Suprapubic skin (tissue), 4 donors: ENCODE measurements around the gene RPLP2. TPM values are rescaled to one million over a fixed set of nuclear protein-coding genes. Genes with fewer than 3 reads are reported as not detected.

Source experiments
- DNase-seq, 2 donors: peaks; one replicate each; pipeline ENCODE4 v3.0.0-alpha.2; 2019; ENCODE audit warnings: low spot score in 2 of 2
- H3K27ac ChIP-seq: fragments of 200-600 bp; sonication (generic); one replicate; pipeline ENCODE4 v1.5.1; 2019
- H3K27me3 ChIP-seq: fragments of 200-600 bp; sonication (generic); one replicate; pipeline ENCODE4 v1.5.1; 2019
- H3K36me3 ChIP-seq: fragments of 200-600 bp; sonication (generic); one replicate; pipeline ENCODE4 v1.5.1; 2019
- H3K4me1 ChIP-seq: fragments of 200-600 bp; sonication (generic); one replicate; pipeline ENCODE4 v1.5.1; 2019
- H3K4me3 ChIP-seq: fragments of 200-600 bp; sonication (generic); one replicate; pipeline ENCODE4 v1.5.1; 2019; ENCODE audit warnings: mild to moderate bottlenecking
- H3K9me3 ChIP-seq: fragments of 200-600 bp; sonication (generic); one replicate; pipeline ENCODE4 v1.5.1; 2019
- EP300 ChIP-seq: sonication (generic); formaldehyde crosslinking; IDR thresholded peaks from one replicate; pipeline ENCODE4 v1.6.1; 2017; ENCODE audit warnings: antibody characterized with exemption
- POLR2A ChIP-seq, 2 donors: fragments of 450-650 bp; IDR thresholded peaks; one replicate each; pipeline ENCODE4 v1.6.1; 2017; ENCODE audit warnings: antibody characterized with exemption in 2 of 2, mild to moderate bottlenecking in 2 of 2, moderate library complexity in 2 of 2
- POLR2AphosphoS5 ChIP-seq, 3 donors: sonication (generic); formaldehyde crosslinking; IDR thresholded peaks; one replicate each; pipeline ENCODE4 v1.6.1; 2017; ENCODE audit warnings: antibody characterized with exemption in 3 of 3
- WGBS: methylation state at CpG from one replicate; pipeline ENCODE4 v1.1.5; 2018; 5-methylcytosine and 5-hydroxymethylcytosine counted together
- total RNA-seq, 4 donors: library from RNA; depleted of rRNA; stranded (reverse); fragments of >200 nt; gene quantifications; one replicate each; pipeline ENCODE4 v1.1.0, GENCODE V29; 2016
- TF ChIP-seq, protein P1 (sequence below), 2 donors: fragments of 200-600 bp in 1 of 2; fragments of 450-650 bp in 1 of 2; sonication (generic) in 1 of 2; IDR thresholded peaks; one replicate each; pipeline ENCODE4 v1.5.1; 2016 to 2019; ENCODE audit warnings: antibody characterized with exemption in 2 of 2, mild to moderate bottlenecking in 1 of 2, moderate library complexity in 1 of 2

RPLP2 gene
- total RNA-seq, 4 donors from 2014 or later, result 692 to 1,129 (median 991) TPM

DNA sequence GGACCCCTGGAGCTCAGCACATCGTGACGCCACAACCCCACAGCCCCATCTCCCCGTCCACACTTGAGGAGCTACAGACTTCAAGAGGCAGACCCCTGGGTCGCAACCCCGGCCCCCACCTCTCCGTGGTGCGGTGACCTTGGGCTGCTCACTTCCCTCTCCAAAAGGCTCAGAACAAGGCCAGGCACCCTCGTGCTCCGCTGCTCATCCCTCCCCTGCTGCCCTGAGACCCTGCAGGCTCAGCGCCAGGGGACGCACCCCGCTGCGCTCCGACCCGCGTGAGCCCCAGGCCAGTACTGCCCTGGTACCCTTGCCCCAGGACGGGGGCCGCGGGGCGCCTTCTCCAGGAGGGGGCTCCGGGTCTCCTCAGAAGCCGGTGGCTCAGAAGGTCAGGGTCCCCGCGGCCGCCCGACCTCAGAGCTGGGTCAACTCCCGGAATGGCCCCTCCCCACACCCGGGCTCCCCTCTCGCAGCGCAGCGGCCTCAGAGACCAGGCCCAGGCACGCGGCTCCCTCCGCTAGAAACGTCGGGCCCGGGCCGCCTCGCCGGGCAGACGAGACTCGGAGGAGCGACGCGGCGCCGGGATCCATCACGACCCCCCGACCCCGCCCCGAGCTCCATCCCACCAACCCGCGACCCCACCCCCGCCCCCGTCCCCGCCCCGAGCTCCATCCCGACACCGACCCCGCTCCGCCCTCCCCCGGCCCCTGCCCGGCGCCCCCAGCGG lies 33.0 kb upstream of the RPLP2 start:
- Histone ChIP-seq H3K4me1 (peaks cover 39% of the 10 kb centered on the region), H3K9me3 (no peaks in the 10 kb centered on the region), H3K36me3 (peaks cover 25% of the 10 kb centered on the region), H3K27me3 (no peaks in the 10 kb centered on the region), H3K4me3 (peak overlapping the region; percentile 97), H3K27ac (peak overlapping the region; percentile 85)
- TF ChIP-seq, protein P1, sequence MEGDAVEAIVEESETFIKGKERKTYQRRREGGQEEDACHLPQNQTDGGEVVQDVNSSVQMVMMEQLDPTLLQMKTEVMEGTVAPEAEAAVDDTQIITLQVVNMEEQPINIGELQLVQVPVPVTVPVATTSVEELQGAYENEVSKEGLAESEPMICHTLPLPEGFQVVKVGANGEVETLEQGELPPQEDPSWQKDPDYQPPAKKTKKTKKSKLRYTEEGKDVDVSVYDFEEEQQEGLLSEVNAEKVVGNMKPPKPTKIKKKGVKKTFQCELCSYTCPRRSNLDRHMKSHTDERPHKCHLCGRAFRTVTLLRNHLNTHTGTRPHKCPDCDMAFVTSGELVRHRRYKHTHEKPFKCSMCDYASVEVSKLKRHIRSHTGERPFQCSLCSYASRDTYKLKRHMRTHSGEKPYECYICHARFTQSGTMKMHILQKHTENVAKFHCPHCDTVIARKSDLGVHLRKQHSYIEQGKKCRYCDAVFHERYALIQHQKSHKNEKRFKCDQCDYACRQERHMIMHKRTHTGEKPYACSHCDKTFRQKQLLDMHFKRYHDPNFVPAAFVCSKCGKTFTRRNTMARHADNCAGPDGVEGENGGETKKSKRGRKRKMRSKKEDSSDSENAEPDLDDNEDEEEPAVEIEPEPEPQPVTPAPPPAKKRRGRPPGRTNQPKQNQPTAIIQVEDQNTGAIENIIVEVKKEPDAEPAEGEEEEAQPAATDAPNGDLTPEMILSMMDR (IDR thresholded peaks at IDR 0.05), result no peak
- TF ChIP-seq POLR2AphosphoS5 (IDR thresholded peaks at IDR 0.05), result no peak
- no CpG with 5 or more reads among the region's 65 CpGs for WGBS
- DNase-seq, result peak in 1 of 2 donors; percentile 74

- peaks cover 40% of the 10 kb centered on the region for H3K4me1 ChIP-seq
These were observed 32.2 kb upstream of the RPLP2 start, which contains the start of gene GATD1 for GRCh38 chr11:777288-778255. GATD1 (minus strand) TSS chr11:777487; CDS start chr11:777462, 25 bp downstream.

DNA sequence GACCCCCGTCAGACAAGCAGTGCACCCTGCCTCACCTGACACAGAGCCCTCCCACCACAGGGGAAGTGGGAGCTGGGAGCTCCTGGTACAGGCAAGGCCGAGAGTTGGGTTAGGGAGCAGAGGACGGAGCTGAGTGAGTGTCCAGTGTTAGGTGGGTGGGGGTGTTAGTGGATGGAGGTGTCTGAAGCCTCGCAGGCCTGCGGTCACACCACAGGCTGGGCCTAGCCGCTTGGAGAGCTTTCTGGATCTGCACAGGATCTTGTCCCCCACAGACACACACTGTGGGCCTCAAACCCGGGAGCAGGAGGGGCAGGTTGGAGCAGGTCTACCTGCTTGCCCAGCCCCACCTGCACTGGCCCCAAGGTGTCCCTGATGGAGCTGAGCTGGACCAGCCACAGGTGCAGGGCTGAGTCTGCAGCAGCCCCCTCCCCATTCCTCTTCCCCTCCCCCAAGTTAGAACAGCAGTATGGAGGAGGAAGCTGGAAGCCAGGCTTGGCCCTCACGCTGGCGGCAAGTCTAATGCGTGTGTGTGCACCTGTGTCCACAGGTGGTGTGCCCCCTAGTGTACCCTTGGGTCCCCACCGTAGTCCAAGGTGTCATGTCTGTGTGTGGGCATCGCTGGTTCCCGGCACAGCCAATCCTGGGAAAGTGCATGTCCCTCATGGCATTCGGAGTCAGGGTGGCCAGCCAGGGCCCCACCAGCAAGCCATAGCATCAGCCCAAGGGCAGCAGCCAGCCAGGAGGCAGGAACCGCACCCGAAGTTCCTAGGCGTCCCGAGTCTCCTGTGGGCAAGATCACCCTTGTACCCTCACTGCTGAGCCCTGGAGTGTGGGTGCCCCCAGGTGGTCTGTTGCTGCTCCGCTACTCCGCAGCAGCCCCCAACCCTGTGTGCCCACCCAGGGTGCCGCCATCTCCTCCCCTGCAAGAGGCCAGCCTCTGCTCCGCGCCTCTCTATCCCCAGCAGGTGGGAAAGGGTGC lies 30.5 kb upstream of the RPLP2 start:
- Histone ChIP-seq H3K27me3 (no peaks in the 10 kb centered on the region), H3K4me1 (peaks cover 53% of the 10 kb centered on the region), H3K4me3 (no peak overlapping the region), H3K27ac (no peak overlapping the region), H3K36me3 (peaks cover under 1% of the 10 kb centered on the region), H3K9me3 (no peaks in the 10 kb centered on the region)
- WGBS, result 100% methylated on average over 5 of the region's 23 CpGs
- DNase-seq, result no peak
- TF ChIP-seq, protein P1 (IDR thresholded peaks at IDR 0.05), result no peak
- TF ChIP-seq POLR2AphosphoS5 (IDR thresholded peaks at IDR 0.05) (no peak), POLR2A (IDR thresholded peaks at IDR 0.05) (no peak), EP300 (no peak)

More at GRCh38 chr11:777288-778255, 32.2 kb upstream of the RPLP2 start, which contains the start of gene GATD1:
- Histone ChIP-seq H3K27me3 (no peaks in the 10 kb centered on the region), H3K9me3 (no peaks in the 10 kb centered on the region), H3K4me3 (peak within 1 kb of the TSS; percentile 97), H3K27ac (peak within 1 kb of the TSS; percentile 85), H3K36me3 (peaks cover 17% of the 10 kb centered on the region)
- TF ChIP-seq, protein P1 (IDR thresholded peaks at IDR 0.05), result no peak
- no peak for TF ChIP-seq POLR2AphosphoS5 (IDR thresholded peaks at IDR 0.05)
- no peak for TF ChIP-seq EP300
- TF ChIP-seq POLR2A (IDR thresholded peaks at IDR 0.05), result peak in 1 of 2 donors; percentile 73
- under 1% methylated on average over 21 of the region's 110 CpGs for WGBS
- peak; percentile 93 to 95 for DNase-seq

DNA sequence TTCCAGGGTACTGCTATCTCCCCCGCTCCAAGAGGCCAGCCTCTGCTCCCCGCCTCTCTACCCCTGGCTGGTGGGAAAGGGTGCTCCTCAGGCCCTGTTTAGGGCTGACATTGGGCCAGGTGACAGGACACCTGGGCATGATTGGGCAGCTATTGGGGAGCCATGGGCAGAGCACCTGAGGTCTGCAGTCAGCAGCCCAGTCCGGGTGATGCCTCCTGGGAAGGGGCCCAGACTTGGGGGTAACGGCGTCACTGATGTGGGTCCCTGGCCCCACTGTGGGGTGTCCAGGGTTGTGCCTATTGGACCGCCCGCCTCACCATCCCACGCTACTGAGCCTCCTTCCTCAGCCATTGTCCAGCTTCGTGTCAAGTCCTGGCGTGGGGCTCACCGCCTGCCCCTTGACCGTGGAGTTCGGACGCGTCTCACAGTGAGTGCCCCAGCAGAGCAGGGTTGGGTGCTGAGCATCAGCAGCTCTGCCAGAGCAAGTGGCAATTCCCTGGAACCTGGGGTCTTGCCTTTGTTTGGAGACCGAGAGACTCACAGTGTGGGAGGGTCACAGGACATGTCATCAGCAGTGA lies 29.7 kb upstream of the RPLP2 start:
- no peak overlapping the region for H3K27ac ChIP-seq
- H3K9me3 ChIP-seq, result no peaks in the 10 kb centered on the region
- no peak for DNase-seq
- WGBS, result 100% methylated on average over 7 of the region's 16 CpGs
- no peak for TF ChIP-seq EP300
- TF ChIP-seq POLR2A (IDR thresholded peaks at IDR 0.05), result no peak
- TF ChIP-seq, protein P1 (IDR thresholded peaks at IDR 0.05), result no peak
- no peak overlapping the region for H3K4me3 ChIP-seq
- H3K36me3 ChIP-seq, result no peaks in the 10 kb centered on the region
- no peaks in the 10 kb centered on the region for H3K27me3 ChIP-seq
- peaks cover 49% of the 10 kb centered on the region for H3K4me1 ChIP-seq
